Astrocyte of the hippocampus (primary cell): ENCODE results near the gene POLR2C.
A peak's percentile ranks its signal among the peaks of the same experiment; 100 is the strongest.

Experiments used
- DNase-seq: peaks from one replicate; pipeline ENCODE4 v3.0.0; 2011; ENCODE audit warnings: low read depth, low spot score

The POLR2C gene

GRCh38 chr16:57447186-57447962 is 15.1 kb upstream of the POLR2C start, which contains the start of the genes CIAPIN1 and COQ9:
CIAPIN1 (minus strand) TSS chr16:57447385; CDS start chr16:57440928, 6,457 bp downstream.
COQ9 (plus strand) TSS chr16:57447479; CDS start chr16:57447506, 27 bp downstream.
- DNase-seq: peak; percentile 98

- DNase-seq: no peak
Measured at GRCh38 chr16:57452021-57452420, 10.5 kb upstream of the POLR2C start.

- no peak for DNase-seq
Measured at GRCh38 chr16:57462978-57463362, 491 bp downstream of the POLR2C start.

- DNase-seq: no peak
Measured at GRCh38 chr16:57464523-57464922, 2.0 kb downstream of the POLR2C start.

- no peak for DNase-seq
Measured at GRCh38 chr16:57468346-57468745, 5.9 kb downstream of the POLR2C start.

DNA sequence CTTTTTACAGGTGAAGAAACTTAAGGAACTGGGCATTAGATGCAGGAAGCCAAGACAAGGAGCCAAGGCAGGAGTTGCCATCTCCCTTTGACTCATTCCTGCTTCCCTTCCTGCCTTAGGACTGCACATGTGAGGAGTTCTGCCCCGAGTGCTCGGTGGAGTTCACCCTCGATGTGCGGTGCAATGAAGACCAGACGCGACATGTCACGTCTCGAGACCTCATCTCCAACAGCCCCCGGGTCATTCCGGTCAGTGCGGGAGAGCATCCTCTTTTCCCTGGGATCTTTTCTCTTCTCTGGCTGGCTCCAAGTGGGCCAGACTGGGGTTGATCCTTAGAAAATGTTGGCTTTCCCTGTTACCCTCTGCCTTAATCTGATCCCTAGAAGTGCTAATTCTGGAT is 6.6 kb downstream of the POLR2C start:
- DNase-seq: no peak

DNA sequence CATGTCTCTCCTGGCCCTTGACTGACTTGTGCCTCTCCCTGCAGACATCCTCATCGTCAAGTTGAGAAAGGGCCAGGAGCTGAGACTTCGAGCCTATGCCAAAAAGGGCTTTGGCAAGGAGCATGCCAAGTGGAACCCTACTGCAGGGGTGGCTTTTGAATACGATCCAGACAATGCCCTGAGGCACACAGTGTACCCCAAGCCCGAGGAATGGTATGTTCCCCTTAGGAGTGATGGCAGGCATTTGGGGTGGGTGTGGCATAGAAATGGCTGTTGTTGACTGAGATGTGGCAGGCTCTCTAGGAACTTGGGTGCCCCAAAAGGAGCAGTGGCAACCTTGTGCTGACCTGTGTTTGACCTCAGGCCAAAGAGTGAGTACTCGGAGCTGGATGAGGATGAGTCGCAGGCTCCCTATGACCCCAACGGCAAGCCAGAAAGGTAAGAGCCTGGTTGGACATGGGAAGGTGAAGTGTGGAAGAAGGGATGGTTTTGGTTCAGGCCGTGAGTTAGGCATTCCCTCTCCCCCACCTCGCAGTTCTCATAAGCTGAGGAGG is 7.5 kb downstream of the POLR2C start:
- no peak for DNase-seq

GRCh38 chr16:57470711-57471110 is 8.2 kb downstream of the POLR2C start:
- DNase-seq: no peak

GRCh38 chr16:57471209-57471608 is 8.7 kb downstream of the POLR2C start:
- no peak for DNase-seq

GRCh38 chr16:57471852-57472664 is 9.6 kb downstream of the POLR2C start:
- DNase-seq: no peak

DNA sequence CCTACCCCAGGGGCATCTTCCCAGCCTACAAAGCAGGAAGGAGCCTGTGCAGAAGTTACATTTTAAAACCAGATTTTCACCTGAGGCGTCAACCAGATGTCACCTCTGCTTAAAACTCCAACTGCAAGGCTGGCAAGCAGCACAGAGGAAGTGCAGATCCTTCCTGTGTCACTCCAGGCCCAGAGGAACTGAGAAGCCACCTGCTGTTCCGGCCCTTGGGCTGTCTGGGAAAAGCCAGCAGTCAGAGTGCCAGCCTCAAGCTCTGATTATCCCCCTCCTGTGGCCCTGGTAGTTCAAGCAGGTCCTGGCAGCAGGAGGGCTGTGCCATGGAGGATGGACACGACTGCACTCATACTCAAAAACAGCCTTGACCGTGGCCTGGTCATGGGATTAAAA is 10.2 kb downstream of the POLR2C start:
- DNase-seq: no peak

DNA sequence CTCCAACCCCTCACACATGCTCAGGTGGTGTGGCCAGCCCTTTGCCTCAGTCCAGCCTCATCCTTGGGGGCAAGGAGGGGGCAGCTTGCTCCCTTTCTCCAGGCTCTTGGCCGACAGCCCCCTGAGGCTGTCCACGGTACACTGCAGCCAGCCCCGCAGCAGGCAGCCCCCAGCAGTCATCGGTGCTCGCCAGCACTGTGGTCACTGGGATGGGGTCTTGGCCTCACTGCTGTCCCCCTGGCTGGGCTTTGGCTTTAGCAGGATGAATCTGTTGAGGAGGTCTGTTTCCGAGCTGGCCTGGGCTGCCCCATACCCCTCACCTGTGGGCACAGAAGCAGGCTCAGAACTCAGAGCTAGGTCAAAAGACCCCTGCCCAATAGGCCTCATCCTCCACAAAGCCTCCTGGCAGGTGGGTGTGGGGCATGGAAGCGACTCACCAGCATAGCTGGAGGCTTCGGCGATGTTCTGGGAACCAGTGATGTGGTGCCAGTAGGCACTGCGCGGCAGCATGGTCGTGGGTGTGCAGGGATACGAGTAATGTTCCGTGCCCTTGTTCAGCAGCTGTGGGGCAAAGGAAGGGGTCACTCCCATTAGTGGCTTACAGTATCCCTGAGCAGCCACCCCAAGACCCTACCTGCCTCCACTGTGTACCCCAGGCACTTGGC is 10.8 kb downstream of the POLR2C start:
- no peak for DNase-seq

GRCh38 chr16:57473906-57474305 is 11.4 kb downstream of the POLR2C start:
- no peak for DNase-seq

- DNase-seq: no peak
Measured at GRCh38 chr16:57474671-57475661, 12.5 kb downstream of the POLR2C start.

DNA sequence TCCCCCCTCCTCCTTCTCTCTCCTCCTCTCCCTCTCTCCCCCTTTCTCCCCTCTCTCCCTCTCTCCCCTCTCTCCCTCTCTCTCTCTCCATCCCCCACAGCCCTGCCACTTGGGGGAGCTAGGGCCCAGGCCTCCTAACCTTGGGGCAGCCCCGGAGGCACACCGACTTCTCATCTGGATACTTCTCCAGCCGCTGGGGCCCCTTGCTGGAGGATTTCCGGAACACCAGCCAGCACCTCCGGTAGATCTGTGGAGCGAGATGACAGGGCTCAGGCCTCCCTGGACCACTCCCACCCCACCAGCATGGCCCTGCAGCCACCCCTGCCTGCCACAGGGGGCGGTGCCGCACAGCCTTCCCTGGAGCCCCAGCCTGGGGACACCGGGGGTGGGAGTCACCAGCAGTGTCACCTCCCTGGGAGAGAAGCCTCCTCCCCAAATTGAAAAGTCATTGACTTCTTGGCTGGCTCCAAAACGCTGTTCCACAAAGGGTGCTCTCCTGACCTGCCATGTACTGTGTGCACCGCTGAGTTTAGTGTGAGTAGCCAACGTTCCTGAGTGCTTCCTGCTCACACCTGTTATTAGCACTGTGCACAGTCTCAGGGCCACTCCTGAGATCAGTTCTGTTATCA is 13.3 kb downstream of the POLR2C start:
- peak; percentile 68 for DNase-seq

DNA sequence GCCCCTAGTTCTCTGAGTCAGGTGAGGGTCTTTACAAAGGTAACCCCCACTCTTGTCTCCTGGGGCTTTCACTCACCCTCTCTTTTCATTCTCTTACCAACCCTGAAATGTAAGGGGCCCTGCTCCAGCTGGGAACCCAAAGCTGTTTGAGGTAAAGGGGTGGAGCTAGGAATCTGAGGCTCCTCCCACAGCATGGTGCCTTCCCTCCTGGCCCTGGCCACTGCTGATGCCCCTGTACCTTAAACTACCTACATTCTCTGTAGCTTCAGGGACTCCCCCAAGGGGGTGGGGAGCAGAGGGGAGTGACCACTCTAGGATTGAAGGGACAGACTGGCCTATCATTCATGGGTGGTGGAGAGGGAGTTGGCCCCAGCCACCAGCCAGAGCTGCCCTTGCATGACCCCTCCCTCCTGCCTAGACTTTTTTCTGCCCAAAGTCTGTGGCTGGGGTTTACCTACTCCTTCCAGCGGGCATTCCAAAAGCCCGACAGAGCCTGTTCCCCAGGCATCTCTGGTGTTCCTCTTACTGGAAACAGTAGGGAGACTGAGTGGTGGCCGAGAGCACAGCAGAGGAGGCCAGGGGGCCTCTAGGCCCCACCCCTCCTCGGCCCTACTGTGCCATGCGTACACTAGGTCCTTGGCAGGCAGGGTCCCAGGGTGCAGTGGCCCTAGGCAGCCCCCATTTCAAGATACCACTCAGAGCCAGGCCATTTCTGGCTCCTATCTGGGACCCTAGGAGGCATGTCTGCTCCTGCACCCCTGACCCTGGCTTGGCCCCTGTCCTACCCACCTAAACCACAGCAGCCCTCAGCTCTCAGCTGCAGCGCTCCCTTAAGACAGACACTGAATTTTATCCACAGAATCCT is 14.3 kb downstream of the POLR2C start:
- no peak for DNase-seq

DNA sequence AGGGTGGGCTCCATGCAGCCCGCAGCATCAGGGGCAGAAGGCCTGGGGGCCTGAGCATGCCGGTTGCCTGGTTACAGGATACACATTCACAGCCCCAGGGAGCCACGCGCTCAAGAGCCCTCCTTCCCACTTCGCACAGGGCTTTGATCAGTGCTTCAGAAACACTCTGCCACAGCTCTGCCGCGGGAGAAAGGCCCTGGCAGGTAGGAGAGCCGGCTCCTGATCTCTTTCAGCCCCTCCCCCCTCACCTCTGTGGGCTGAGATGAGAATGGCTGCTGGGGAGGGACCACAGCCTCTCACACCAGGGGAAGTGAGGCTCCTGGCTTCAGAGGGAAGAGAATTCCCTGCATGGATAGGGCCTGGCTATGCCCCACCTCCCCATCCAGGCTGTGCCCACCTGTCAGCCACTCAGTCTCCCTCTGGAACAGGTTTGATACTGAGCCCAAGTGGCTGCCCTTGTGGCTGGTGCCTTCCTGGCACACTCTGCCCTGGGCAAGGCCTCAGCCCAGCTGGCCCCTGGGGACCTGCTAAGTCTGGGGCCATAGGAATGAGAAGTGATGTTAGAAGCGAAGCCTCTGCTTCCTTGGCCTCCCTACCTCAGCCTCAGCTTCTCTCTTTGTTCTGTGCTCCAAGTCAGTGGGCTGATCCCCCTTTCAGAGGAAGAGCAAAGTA is 15.2 kb downstream of the POLR2C start:
- no peak for DNase-seq

DNA sequence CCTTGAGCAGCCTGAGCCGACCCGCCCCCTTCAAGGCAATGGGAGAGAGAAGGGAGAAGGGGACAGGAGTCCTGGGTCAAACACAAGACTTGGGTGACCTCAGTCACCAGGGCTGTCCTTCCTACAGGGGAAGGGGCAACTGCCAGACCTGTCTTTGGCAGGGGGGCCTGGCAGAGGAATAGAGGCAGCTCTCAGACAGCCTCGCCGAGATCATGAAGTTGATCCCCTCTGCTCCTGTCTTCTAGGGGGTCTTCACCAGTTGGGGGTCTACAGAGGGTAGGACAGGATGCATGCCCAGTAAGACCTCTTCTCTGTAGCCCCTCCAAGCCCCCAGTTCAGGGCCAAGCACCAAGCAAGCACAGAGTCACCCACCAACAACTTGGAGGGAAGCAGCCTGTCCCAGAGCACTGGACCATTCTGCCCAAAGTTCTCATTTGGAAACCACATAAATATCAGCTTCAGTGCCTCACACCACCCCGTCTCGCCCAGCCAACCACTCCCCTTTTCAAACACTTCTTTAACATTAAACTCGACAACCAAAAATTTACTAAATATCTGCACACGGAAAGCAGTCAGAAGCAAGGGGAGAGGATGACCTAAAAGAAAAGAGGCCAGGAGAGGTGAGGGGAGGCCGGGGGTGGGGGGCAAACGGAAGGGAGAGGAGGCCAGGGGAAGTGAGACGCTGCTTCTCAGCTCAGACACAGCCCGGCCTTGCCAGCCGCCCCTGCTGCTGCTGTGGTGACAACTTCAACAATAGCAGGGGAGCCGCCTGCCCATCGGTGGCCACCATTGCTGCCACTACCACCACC is 16.1 kb downstream of the POLR2C start:
- DNase-seq: no peak
